HG02973 (cell line): ENCODE measurements around the gene SLC25A45.
A peak's percentile ranks its signal among the peaks of the same experiment; 100 is the strongest.
"Not testable (repeated sequence)": the region's sequence is repeated elsewhere in the genome, so short reads cannot be mapped to it uniquely, and the experiment has no call there.

Experiments used
- ATAC-seq: cut with Tn5 transposase; IDR thresholded peaks from one replicate; pipeline ENCODE4 v1.9.1; 2021; ENCODE audit warnings: moderate library complexity; ENCODE audit not compliant: unreplicated experiment

The SLC25A45 gene

GRCh38 chr11:65363770-65364169, 18.7 kb downstream of the SLC25A45 start:
- ATAC-seq = no peak

GRCh38 chr11:65362966-65363365, 19.5 kb downstream of the SLC25A45 start:
- ATAC-seq = no peak

DNA sequence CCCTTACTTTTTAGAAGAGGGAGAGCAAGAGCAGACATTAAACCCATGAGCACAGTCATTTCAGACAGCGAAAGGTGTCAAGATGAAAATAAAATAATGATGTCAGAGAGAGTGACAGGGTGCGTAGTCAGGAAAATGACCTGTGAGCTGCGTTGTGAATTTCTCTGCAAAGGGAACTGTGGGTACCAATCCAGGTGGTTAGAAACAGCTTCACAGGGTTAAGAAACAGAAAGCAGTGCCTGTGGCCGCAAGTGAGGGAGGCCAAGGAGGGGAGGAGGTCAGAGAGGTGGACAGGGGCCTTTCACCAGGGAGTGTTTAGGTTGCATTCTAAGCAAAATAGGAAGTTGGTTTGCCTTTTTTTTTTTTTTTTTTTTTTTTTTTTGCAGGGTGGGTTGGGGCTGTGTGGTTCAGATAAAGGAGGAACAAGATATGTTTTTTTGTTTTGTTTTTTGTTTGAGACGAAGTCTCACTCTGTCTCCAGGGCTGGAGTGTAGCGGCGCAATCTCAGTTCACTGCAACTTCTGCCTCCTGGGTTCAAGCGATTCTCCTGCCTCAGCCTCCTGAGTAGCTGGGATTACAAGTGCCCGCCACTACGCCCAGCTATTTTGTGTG, 20.0 kb downstream of the SLC25A45 start:
- no peak for ATAC-seq

GRCh38 chr11:65357856-65358356, 24.5 kb downstream of the SLC25A45 start:
- ATAC-seq = no peak

GRCh38 chr11:65356394-65356972, 26.0 kb downstream of the SLC25A45 start:
- no peak for ATAC-seq

GRCh38 chr11:65355776-65356393, 26.6 kb downstream of the SLC25A45 start:
- ATAC-seq = no peak

DNA sequence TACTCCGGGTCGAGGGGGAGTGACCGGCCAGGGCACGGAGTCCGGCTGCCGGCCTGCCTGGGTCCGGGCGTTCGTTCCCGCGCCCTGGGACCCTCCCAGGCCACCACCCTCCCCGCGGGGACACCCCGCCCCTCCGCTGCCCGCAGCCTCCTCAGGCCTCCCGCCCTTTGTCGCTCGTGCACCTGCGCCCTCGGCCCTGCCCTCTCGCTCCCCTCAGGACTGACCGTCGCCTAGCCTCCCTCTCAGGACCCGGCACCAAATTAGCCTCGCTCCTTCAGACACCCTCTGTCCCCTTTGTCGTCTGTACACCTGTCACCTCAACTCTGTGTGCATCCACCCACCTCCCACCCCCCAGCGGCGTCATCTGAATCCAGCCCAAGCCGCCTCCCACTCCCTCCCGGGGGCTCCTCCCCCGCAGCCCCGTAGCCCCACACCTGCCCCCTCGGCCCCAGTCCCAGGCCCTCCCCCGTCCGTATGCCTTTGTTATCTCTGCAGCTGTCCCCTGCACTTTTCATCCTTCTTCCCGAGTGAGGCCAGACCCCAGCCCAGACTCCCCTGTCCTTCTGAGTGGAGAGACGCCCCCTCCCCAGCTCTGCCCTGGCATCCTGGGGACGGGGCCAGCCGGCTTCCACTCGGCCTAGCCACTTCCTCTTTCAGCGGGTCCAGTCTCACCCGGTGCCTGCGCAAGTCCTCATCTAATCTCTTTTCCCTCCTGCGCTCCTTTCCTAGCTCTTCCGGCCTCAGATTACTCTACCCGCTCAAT, 27.3 kb downstream of the SLC25A45 start:
- peak; percentile 22 for ATAC-seq

- peak; percentile 74 for ATAC-seq
These were observed 28.0 kb downstream of the SLC25A45 start, which contains the start of gene TIGD3 for GRCh38 chr11:65354265-65355012. Gene TIGD3 (plus strand): TSS chr11:65354751. CDS start chr11:65355809, 1,058 bp downstream.

- ATAC-seq = no peak
These were observed 28.6 kb downstream of the SLC25A45 start for GRCh38 chr11:65353900-65354264.

GRCh38 chr11:65353376-65353775, 29.1 kb downstream of the SLC25A45 start:
- ATAC-seq = no peak

GRCh38 chr11:65352783-65353182, 29.7 kb downstream of the SLC25A45 start:
- no peak for ATAC-seq

- ATAC-seq = no peak
These were observed 30.9 kb downstream of the SLC25A45 start for GRCh38 chr11:65351511-65351910.

- no peak for ATAC-seq
These were observed 40.6 kb downstream of the SLC25A45 start for GRCh38 chr11:65341856-65342255.

GRCh38 chr11:65340226-65340625, 42.2 kb downstream of the SLC25A45 start:
- ATAC-seq = no peak

GRCh38 chr11:65338676-65339075, 43.8 kb downstream of the SLC25A45 start:
- ATAC-seq = no peak

GRCh38 chr11:65334696-65335295, 47.6 kb downstream of the SLC25A45 start:
- ATAC-seq = no peak

DNA sequence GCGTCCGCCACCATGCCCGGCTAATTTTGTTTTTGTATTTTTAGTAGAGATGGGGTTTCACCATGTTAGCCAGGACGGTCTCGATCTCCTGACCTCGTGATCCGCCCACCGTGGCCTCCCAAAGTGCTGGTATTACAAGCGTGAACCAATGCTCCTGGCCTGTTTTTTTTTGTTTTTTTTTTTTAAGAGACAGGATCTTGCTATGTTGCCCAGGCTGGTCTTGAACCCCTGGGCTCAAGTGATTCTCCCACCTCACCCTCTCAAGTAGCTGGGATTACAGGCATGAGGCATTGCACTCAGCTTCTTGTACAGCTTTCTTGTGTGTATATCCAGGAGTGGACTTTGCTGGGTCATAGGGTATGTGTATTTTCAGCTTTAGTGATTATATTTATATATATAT, 49.9 kb downstream of the SLC25A45 start:
- ATAC-seq = not testable (repeated sequence)

DNA sequence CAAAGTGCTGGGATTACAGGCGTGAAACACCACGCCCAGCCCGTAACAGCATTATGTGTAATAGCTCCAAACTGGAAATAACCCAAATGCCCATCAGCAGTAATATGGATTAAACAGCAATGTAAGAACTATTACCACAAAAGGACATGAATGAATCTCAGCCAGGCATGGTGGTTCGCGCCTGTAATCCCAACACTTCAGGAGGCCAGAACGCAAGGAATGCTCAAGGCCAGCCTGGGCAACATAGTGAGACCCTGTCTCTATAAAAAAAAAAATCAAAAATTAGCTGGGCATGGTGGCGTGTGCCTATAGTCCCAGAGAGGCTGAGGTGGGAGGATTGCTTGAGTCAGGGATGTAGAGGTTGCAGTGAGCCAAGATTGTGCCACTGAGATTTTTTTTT, 51.9 kb downstream of the SLC25A45 start:
- ATAC-seq = no peak

GRCh38 chr11:65329944-65330403, 52.5 kb downstream of the SLC25A45 start:
- no peak for ATAC-seq

DNA sequence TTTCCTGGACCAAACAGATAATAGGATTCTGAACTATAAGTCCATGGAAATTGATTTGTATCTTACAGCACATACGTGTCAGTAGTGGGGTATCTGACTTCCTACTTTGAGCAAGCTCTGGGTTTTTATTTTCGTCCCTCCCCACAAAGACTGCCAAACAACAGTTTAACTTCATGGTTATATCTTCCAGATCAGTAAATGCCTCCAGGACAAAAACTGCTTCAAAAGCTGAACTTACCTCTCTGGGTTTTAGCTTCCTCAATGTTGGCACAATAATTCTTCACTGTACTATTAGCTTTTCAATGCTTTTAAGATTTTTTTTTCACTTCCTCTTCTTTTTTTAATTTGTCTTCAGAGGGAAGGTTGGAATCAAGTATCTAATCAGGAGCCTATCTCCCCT, 53.0 kb downstream of the SLC25A45 start:
- ATAC-seq = no peak
